Fibroblast of lung (primary cell): Measurements from ENCODE around the gene ZER1.

Experiments used
- EZH2 ChIP-seq: IDR thresholded peaks from 2 replicates; pipeline ENCODE4 v1.5.1; 2012; ENCODE audit warnings: low read length, control low read depth, mild to moderate bottlenecking; ENCODE audit errors: missing control alignments
- TF ChIP-seq, protein P1 (sequence below), 2 donors: IDR thresholded peaks in 1 of 2; conservative IDR thresholded peaks in 1 of 2; 1 replicate in 1 of 2; 2 replicates in 1 of 2; pipeline ENCODE4 v1.5.1; 2011 to 2012; ENCODE audit warnings: low read length in 2 of 2, control low read depth in 1 of 2, inconsistent platforms in 1 of 2, low read depth in 1 of 2, mild to moderate bottlenecking in 1 of 2

DNA sequence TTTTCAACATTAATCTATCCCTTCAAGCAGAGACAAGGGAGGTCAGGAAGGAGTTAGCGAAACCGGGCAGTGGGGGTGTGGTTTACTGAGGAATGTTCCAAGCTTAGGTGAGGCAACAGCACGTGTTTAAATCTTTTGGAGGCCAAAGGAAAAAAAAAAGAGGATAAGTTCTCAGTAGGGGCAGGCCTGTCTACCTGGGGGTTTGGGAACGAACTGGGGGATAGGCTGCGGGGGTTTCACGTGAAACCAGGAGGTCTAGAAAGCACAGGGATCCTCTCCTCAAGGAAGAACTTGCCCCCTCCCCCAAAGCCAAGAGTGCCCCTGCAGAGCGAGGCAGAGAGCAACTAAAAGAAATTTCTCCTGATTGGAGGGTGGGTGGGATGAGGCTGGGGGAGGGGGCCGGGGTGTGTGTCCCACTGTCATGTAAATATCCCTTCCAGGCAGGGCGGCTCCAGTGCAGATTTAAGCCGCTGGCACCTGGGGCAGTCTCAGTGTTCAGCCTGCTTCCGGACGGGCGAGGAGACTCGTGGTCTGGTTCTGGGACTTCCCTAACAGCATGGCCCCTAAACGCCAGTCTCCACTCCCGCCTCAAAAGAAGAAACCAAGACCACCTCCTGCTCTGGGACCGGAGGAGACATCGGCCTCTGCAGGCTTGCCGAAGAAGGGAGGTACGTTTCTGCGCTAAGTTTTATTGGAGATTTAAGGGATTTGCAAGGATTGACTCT, 88.2 kb downstream of the ZER1 start:
- TF ChIP-seq, protein P1, sequence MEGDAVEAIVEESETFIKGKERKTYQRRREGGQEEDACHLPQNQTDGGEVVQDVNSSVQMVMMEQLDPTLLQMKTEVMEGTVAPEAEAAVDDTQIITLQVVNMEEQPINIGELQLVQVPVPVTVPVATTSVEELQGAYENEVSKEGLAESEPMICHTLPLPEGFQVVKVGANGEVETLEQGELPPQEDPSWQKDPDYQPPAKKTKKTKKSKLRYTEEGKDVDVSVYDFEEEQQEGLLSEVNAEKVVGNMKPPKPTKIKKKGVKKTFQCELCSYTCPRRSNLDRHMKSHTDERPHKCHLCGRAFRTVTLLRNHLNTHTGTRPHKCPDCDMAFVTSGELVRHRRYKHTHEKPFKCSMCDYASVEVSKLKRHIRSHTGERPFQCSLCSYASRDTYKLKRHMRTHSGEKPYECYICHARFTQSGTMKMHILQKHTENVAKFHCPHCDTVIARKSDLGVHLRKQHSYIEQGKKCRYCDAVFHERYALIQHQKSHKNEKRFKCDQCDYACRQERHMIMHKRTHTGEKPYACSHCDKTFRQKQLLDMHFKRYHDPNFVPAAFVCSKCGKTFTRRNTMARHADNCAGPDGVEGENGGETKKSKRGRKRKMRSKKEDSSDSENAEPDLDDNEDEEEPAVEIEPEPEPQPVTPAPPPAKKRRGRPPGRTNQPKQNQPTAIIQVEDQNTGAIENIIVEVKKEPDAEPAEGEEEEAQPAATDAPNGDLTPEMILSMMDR (conservative IDR thresholded peaks at IDR 0.05 in 1 of 2, IDR thresholded peaks at IDR 0.05 in 1 of 2; ENCODE audit: low read depth in 1 of 2, low read length in 2 of 2), result no peak
- TF ChIP-seq EZH2, result no peak
